ENCODE measurements around the gene GDAP2. TPM values are rescaled to one million over a fixed set of nuclear protein-coding genes. Genes with fewer than 3 reads are reported as not detected.

The GDAP2 gene
- total RNA-seq, 1 experiment from 2014 or later, result 24.4 TPM

GRCh38 chr1:117814856-117815797 lies 114.3 kb downstream of the GDAP2 start:
- Histone ChIP-seq H3K23ac (ENCODE audit: insufficient read length, low read depth, low read length) (no peak overlapping the region), H4K91ac (ENCODE audit: insufficient read length, low read depth, low read length) (no peak overlapping the region), H3K27ac (ENCODE audit: insufficient read length, low read depth, low read length) (no peak overlapping the region), H3K9ac (ENCODE audit: extremely low read depth, insufficient read length, low read length) (no peak overlapping the region), H2AFZ (ENCODE audit: low read length) (no peak overlapping the region), H4K20me1 (ENCODE audit: control insufficient read depth, insufficient read depth, insufficient read length) (no peaks in the 10 kb centered on the region), H2BK5ac (ENCODE audit: insufficient read length, low read length) (no peak overlapping the region), H2BK20ac (ENCODE audit: low read depth, low read length, poor library complexity, severe bottlenecking) (no peak overlapping the region), H2BK15ac (ENCODE audit: low read depth, low read length) (no peak overlapping the region), H3K4ac (ENCODE audit: low read depth, low read length) (no peak overlapping the region), H3K79me1 (ENCODE audit: insufficient read depth, low read depth, low read length, poor library complexity, severe bottlenecking) (no peaks in the 10 kb centered on the region), H3K23me2 (ENCODE audit: insufficient read length, low read depth, low read length, poor library complexity, severe bottlenecking) (no peaks in the 10 kb centered on the region), H2AK5ac (ENCODE audit: insufficient read length, low read length) (no peak overlapping the region), H3K14ac (ENCODE audit: insufficient read depth, low read length) (no peak overlapping the region), H3K4me2 (ENCODE audit: insufficient read depth, insufficient read length, low read length) (no peak overlapping the region), H4K5ac (ENCODE audit: insufficient read length, low read depth, low read length) (no peak overlapping the region), H2BK12ac (ENCODE audit: insufficient read length, low read depth, low read length) (no peak overlapping the region), H4K8ac (replicated peaks; ENCODE audit: insufficient read length, low read depth, low read length) (no peak overlapping the region), H2BK120ac (ENCODE audit: low read depth, low read length, poor library complexity, severe bottlenecking) (no peak overlapping the region), H3K9me3 (ENCODE audit: control insufficient read depth, low read depth, low read length) (no peaks in the 10 kb centered on the region), H3K4me1 (ENCODE audit: insufficient read depth, low read length) (no peaks in the 10 kb centered on the region), H3K79me2 (ENCODE audit: insufficient read depth, low read length) (no peaks in the 10 kb centered on the region), H3K27me3 (ENCODE audit: insufficient read depth, low read length) (no peaks in the 10 kb centered on the region), H3T11ph (ENCODE audit: low read length) (no peak overlapping the region), H3K56ac (ENCODE audit: insufficient read length, low read depth, low read length) (no peak overlapping the region), H3K18ac (ENCODE audit: insufficient read length, low read depth, low read length) (no peak overlapping the region)
- H3K27ac Mint-ChIP-seq, result peak overlapping the region in 1 of 3 experiments; percentile 11; a peak in 2 of 7 replicates
- no peak for TF ChIP-seq CTCF (conservative IDR thresholded peaks at IDR 0.05)
- no peaks in the 10 kb centered on the region for H3K9me3 Mint-ChIP-seq
- no peaks in the 10 kb centered on the region for H3K36me3 Mint-ChIP-seq (ENCODE audit: insufficient read depth in 1 of 3, low read depth in 3 of 3)
- no peak for DNase-seq
- no CpG with 5 or more reads among the region's 6 CpGs for WGBS (ENCODE audit: extremely low coverage, insufficient read length, low lambda C conversion rate)
- H3K27me3 Mint-ChIP-seq (ENCODE audit: low read depth), result no peaks in the 10 kb centered on the region
- no peak overlapping the region for H3K4me3 Mint-ChIP-seq
- H3K4me1 Mint-ChIP-seq, result no peaks in the 10 kb centered on the region

Other genes starting within 250 kb of the GDAP2 start
- 61.4 and 66.7 TPM in 2 replicates for gene WDR3, start 118 bp upstream of the GDAP2 start, total RNA-seq (2021)

All from H9 (cell line).